Hepatocyte (in vitro differentiated cells): ENCODE results near the gene CYTH2.

Experiments used
- EZH2 ChIP-seq: fragments of 200-600 bp; sonication (generic); IDR thresholded peaks from 2 replicates; pipeline ENCODE4 v1.6.1; 2016; ENCODE audit warnings: antibody characterized with exemption, mild to moderate bottlenecking, borderline replicate concordance
- EZH2phosphoT487 ChIP-seq: fragments of 200-600 bp; sonication (generic); IDR thresholded peaks from one replicate; pipeline ENCODE4 v1.6.1; 2018; ENCODE audit warnings: antibody characterized with exemption, mild to moderate bottlenecking, low read depth, moderate library complexity; ENCODE audit not compliant: unreplicated experiment, severe bottlenecking
- TF ChIP-seq, protein P1 (sequence below): fragments of 200-600 bp; sonication (generic); IDR thresholded peaks from 2 replicates; pipeline ENCODE4 v1.5.1; 2016; ENCODE audit warnings: antibody characterized with exemption, mild to moderate bottlenecking; ENCODE audit not compliant: poor library complexity

DNA sequence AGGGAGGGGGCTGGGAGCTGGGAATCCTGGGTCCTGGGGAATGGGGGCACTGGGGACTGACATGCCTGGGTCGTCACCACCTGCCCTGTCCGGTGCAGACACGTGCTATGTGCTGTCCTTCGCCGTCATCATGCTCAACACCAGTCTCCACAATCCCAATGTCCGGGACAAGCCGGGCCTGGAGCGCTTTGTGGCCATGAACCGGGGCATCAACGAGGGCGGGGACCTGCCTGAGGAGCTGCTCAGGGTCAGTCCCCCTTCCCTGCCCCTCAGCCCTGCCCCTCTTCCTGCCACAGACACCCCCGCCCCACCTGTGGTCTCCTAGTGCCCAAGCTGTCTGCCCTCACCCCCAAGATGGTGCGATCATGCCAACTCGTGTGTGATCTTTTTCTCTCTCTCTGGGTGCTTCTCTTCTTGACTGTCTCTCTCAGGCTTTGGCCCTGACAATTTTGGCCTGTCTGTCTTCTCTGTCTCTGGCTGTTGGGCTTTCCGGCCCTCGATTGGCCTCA is 5.0 kb downstream of the CYTH2 start:
- TF ChIP-seq, protein P1, sequence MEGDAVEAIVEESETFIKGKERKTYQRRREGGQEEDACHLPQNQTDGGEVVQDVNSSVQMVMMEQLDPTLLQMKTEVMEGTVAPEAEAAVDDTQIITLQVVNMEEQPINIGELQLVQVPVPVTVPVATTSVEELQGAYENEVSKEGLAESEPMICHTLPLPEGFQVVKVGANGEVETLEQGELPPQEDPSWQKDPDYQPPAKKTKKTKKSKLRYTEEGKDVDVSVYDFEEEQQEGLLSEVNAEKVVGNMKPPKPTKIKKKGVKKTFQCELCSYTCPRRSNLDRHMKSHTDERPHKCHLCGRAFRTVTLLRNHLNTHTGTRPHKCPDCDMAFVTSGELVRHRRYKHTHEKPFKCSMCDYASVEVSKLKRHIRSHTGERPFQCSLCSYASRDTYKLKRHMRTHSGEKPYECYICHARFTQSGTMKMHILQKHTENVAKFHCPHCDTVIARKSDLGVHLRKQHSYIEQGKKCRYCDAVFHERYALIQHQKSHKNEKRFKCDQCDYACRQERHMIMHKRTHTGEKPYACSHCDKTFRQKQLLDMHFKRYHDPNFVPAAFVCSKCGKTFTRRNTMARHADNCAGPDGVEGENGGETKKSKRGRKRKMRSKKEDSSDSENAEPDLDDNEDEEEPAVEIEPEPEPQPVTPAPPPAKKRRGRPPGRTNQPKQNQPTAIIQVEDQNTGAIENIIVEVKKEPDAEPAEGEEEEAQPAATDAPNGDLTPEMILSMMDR = no peak
- TF ChIP-seq EZH2phosphoT487 = no peak
- no peak for TF ChIP-seq EZH2
